Uterus (tissue), 2 donors: ENCODE measurements around the gene ANKRD39.

ENCODE experiments used
- POLR2A ChIP-seq, 2 donors: fragments of 450-650 bp; IDR thresholded peaks; one replicate each; pipeline ENCODE4 v1.6.1; 2016; ENCODE audit warnings: antibody characterized with exemption in 2 of 2, mild to moderate bottlenecking in 1 of 2, moderate library complexity in 1 of 2
- TF ChIP-seq, protein P1 (sequence below), 4 experiments: fragments of 200-600 bp in 2 of 4; fragments of 450-650 bp in 2 of 4; sonication (generic) in 2 of 4; IDR thresholded peaks; one replicate each; pipeline ENCODE4 v1.5.1; 2016 to 2019; ENCODE audit warnings: antibody characterized with exemption in 4 of 4, mild to moderate bottlenecking in 2 of 4, moderate library complexity in 1 of 4

DNA sequence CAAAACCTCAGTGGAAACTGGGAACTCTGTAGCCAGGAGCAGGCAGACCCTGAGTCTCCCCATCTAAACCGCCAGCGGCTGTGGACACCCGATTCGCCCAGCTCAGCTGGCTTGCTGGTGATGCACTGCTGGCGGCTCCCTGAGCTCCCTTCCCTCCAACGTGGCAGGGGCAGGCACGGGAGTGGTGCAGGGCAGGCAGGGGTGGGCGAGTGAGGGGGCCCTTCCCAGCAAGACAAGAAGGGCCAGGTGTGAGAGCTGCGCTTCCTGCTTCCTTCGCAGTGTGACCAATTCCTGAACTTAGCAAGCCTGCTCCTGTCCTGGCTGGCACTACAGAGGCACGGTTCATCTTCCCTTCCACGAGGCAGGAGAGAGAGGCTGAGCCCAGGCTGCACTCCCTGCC is 24.4 kb upstream of the ANKRD39 start:
- TF ChIP-seq, protein P1, sequence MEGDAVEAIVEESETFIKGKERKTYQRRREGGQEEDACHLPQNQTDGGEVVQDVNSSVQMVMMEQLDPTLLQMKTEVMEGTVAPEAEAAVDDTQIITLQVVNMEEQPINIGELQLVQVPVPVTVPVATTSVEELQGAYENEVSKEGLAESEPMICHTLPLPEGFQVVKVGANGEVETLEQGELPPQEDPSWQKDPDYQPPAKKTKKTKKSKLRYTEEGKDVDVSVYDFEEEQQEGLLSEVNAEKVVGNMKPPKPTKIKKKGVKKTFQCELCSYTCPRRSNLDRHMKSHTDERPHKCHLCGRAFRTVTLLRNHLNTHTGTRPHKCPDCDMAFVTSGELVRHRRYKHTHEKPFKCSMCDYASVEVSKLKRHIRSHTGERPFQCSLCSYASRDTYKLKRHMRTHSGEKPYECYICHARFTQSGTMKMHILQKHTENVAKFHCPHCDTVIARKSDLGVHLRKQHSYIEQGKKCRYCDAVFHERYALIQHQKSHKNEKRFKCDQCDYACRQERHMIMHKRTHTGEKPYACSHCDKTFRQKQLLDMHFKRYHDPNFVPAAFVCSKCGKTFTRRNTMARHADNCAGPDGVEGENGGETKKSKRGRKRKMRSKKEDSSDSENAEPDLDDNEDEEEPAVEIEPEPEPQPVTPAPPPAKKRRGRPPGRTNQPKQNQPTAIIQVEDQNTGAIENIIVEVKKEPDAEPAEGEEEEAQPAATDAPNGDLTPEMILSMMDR (IDR thresholded peaks at IDR 0.05), result no peak
- no peak for TF ChIP-seq POLR2A (IDR thresholded peaks at IDR 0.05)
